Measurements from ENCODE around the gene ZBTB21.

The ZBTB21 gene

GRCh38 chr21:41945982-41946381 is 64.2 kb downstream of the ZBTB21 start:
- TF ChIP-seq FOXP2 (optimal IDR thresholded peaks at IDR 0.05; ENCODE audit: borderline replicate concordance, extremely low read depth, extremely low read length, insufficient read depth) (no peak), TAF1 (IDR thresholded peaks at IDR 0.05; ENCODE audit: borderline replicate concordance, insufficient read depth, low read length) (no peak), SIN3A (IDR thresholded peaks at IDR 0.05; ENCODE audit: borderline replicate concordance, insufficient read depth, low read length) (no peak), POLR2AphosphoS5 (IDR thresholded peaks at IDR 0.05; ENCODE audit: low read depth, low read length) (no peak)
- TF ChIP-seq, protein P1, sequence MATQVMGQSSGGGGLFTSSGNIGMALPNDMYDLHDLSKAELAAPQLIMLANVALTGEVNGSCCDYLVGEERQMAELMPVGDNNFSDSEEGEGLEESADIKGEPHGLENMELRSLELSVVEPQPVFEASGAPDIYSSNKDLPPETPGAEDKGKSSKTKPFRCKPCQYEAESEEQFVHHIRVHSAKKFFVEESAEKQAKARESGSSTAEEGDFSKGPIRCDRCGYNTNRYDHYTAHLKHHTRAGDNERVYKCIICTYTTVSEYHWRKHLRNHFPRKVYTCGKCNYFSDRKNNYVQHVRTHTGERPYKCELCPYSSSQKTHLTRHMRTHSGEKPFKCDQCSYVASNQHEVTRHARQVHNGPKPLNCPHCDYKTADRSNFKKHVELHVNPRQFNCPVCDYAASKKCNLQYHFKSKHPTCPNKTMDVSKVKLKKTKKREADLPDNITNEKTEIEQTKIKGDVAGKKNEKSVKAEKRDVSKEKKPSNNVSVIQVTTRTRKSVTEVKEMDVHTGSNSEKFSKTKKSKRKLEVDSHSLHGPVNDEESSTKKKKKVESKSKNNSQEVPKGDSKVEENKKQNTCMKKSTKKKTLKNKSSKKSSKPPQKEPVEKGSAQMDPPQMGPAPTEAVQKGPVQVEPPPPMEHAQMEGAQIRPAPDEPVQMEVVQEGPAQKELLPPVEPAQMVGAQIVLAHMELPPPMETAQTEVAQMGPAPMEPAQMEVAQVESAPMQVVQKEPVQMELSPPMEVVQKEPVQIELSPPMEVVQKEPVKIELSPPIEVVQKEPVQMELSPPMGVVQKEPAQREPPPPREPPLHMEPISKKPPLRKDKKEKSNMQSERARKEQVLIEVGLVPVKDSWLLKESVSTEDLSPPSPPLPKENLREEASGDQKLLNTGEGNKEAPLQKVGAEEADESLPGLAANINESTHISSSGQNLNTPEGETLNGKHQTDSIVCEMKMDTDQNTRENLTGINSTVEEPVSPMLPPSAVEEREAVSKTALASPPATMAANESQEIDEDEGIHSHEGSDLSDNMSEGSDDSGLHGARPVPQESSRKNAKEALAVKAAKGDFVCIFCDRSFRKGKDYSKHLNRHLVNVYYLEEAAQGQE (IDR thresholded peaks at IDR 0.05; ENCODE audit: insufficient read depth in 1 of 2, low read depth in 2 of 2, low read length in 2 of 2), result no peak

GRCh38 chr21:41943851-41944250 is 66.3 kb downstream of the ZBTB21 start:
- TF ChIP-seq FOXP2 (optimal IDR thresholded peaks at IDR 0.05; ENCODE audit: borderline replicate concordance, extremely low read depth, extremely low read length, insufficient read depth) (no peak), TAF1 (IDR thresholded peaks at IDR 0.05; ENCODE audit: borderline replicate concordance, insufficient read depth, low read length) (no peak), POLR2AphosphoS5 (IDR thresholded peaks at IDR 0.05; ENCODE audit: low read depth, low read length) (no peak), SIN3A (IDR thresholded peaks at IDR 0.05; ENCODE audit: borderline replicate concordance, insufficient read depth, low read length) (no peak)
- TF ChIP-seq, protein P1 (IDR thresholded peaks at IDR 0.05; ENCODE audit: insufficient read depth in 1 of 2, low read depth in 2 of 2, low read length in 2 of 2), result no peak

GRCh38 chr21:41942457-41942856 is 67.7 kb downstream of the ZBTB21 start:
- TF ChIP-seq, protein P1 (IDR thresholded peaks at IDR 0.05; ENCODE audit: insufficient read depth in 1 of 2, low read depth in 2 of 2, low read length in 2 of 2), result no peak
- no peak for TF ChIP-seq FOXP2 (optimal IDR thresholded peaks at IDR 0.05; ENCODE audit: borderline replicate concordance, extremely low read depth, extremely low read length, insufficient read depth)
- TF ChIP-seq TAF1 (IDR thresholded peaks at IDR 0.05; ENCODE audit: borderline replicate concordance, insufficient read depth, low read length), result no peak
- no peak for TF ChIP-seq POLR2AphosphoS5 (IDR thresholded peaks at IDR 0.05; ENCODE audit: low read depth, low read length)
- TF ChIP-seq SIN3A (IDR thresholded peaks at IDR 0.05; ENCODE audit: borderline replicate concordance, insufficient read depth, low read length), result no peak

DNA sequence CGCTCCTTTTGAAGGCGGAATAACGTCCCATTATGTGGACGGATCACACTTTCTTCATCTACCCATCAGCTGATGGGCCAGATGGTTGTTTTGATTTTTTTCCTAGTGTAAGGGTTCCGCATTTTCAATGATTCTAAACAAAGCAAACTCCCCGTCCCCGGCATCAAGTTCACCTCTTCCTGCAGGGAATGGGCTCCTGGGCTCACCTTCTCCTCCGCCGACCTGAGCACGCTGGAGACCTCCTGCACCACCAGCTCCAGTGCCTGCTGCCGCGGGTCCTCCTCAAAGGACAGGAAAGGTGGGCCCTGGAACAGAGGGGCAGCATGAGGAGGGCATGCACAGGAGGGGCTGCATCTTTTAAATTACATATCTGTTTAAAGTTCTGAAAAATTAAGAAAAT is 68.2 kb downstream of the ZBTB21 start:
- TF ChIP-seq, protein P1 (IDR thresholded peaks at IDR 0.05; ENCODE audit: insufficient read depth in 1 of 2, low read depth in 2 of 2, low read length in 2 of 2), result no peak
- TF ChIP-seq SIN3A (IDR thresholded peaks at IDR 0.05; ENCODE audit: borderline replicate concordance, insufficient read depth, low read length) (no peak), TAF1 (IDR thresholded peaks at IDR 0.05; ENCODE audit: borderline replicate concordance, insufficient read depth, low read length) (no peak), POLR2AphosphoS5 (IDR thresholded peaks at IDR 0.05; ENCODE audit: low read depth, low read length) (no peak), FOXP2 (optimal IDR thresholded peaks at IDR 0.05; ENCODE audit: borderline replicate concordance, extremely low read depth, extremely low read length, insufficient read depth) (no peak)

DNA sequence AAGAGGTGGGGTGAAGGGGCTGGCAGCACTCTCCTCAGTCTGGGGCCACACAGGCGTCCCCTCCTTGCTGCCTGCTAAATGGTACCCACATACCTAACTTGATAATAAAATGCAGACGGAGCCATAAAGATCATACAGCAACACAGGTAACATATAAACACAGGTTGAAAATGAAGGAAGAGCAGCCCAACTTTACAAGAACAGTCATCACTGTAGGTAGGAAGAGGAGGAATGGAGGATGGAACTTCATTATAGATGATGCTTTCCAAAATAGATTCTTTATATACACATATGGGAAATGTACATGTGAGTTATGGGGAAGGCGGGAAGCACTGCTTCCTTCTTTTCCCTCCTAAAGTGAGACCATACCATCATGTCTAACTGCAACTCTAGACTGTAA is 69.7 kb downstream of the ZBTB21 start:
- no peak for TF ChIP-seq SIN3A (IDR thresholded peaks at IDR 0.05; ENCODE audit: borderline replicate concordance, insufficient read depth, low read length)
- TF ChIP-seq, protein P1 (IDR thresholded peaks at IDR 0.05; ENCODE audit: insufficient read depth in 1 of 2, low read depth in 2 of 2, low read length in 2 of 2), result no peak
- TF ChIP-seq POLR2AphosphoS5 (IDR thresholded peaks at IDR 0.05; ENCODE audit: low read depth, low read length), result no peak
- no peak for TF ChIP-seq TAF1 (IDR thresholded peaks at IDR 0.05; ENCODE audit: borderline replicate concordance, insufficient read depth, low read length)
- no peak for TF ChIP-seq FOXP2 (optimal IDR thresholded peaks at IDR 0.05; ENCODE audit: borderline replicate concordance, extremely low read depth, extremely low read length, insufficient read depth)

All from PFSK-1 (cell line).